EH (cell line): Measurements from ENCODE around the gene ATP8B2.
"Not testable (repeated sequence)": the region's sequence is repeated elsewhere in the genome, so short reads cannot be mapped to it uniquely, and the experiment has no call there.

Source experiments
- DNase-seq: peaks from one replicate; pipeline ENCODE4 v3.0.0-alpha.2; 2015; ENCODE audit warnings: low read depth

ATP8B2 gene

GRCh38 chr1:154347961-154348360, 22.6 kb downstream of the ATP8B2 start:
- no peak for DNase-seq

DNA sequence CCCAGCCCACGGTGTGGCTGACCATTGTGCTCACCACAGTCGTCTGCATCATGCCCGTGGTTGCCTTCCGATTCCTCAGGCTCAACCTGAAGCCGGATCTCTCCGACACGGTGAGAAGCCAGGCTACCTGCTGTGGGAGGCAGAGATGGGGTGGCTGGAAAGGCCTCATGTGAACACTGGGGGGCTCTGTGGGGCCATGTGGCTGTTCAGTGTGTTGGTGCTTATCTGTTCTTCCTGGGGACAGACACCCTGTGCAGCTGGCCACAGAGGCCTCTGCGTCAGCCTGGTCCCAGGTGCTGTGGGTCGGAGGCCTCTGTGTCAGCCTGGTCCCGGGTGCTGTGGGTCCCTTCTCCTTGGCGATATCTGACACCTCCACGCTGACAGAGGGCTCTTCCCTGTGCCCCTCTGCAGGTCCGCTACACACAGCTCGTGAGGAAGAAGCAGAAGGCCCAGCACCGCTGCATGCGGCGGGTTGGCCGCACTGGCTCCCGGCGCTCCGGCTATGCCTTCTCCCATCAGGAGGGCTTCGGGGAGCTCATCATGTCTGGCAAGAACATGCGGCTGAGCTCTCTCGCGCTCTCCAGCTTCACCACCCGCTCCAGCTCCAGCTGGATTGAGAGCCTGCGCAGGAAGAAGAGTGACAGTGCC, 23.2 kb downstream of the ATP8B2 start:
- DNase-seq: no peak

GRCh38 chr1:154349121-154349520, 23.8 kb downstream of the ATP8B2 start:
- DNase-seq: no peak

DNA sequence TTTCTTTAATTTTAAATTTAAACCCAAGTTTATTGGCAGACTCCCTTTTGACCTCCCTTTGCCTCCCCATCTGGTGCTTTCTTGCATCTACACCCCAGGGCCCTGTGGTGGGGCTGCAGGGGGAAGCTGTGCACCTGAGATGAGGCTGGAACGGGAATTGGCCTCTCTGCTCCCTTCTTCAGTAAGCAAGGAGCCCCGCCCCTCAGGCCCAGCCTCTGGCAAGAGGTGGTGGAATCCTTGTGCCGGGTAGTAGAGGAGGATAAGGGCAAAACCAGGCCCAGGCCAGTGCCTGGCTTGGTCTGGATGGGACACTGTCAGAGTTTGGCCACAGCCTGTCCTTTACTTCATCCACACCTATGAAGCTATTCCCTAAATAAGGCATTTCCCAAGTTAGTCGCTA, 25.1 kb downstream of the ATP8B2 start:
- DNase-seq: no peak

- DNase-seq: no peak
Observed at GRCh38 chr1:154351363-154352068, 26.2 kb downstream of the ATP8B2 start.

DNA sequence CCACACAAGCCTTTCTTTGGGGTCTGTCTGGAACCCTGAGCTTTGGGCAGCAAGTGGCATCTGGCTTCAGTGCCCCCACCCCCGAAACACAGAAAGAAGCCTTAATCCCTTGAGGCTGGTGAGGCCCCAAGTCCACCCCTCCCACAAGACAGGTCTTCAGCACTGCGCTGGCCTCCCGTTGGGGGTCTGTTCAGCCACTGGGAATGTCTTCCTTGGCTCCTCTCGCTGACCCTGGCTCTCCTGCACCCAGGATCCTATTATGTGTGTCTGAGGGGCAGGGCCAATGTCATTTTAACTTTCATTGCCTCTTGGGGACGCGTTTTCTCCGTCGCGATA, 26.9 kb downstream of the ATP8B2 start:
- DNase-seq: no peak

GRCh38 chr1:154352581-154353459, 27.5 kb downstream of the ATP8B2 start:
- peak; percentile 78 for DNase-seq

DNA sequence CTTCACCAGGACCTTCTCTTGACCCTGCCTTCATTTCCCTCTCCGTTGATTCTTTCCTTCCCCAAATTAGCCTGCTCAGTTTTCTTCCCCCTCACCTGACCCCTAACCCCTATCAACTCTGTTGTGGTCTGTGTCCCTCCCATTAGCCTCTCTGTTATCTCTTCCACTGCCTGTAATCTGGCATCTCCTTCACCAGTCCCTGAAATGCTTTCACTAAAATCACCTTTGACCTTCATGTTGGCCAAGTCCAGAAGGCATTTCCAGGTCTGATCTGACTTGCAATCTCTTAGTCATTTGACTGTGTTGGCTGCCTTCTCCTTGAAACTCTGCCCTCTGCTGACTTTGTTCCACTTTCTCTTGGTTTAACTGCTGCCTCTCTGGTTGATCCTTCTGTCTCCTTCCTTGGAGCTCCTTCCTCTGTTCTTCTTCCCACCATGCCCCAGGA, 28.2 kb downstream of the ATP8B2 start:
- DNase-seq: peak; percentile 73

- no peak for DNase-seq
Observed at GRCh38 chr1:154353966-154354365, 28.6 kb downstream of the ATP8B2 start.

DNA sequence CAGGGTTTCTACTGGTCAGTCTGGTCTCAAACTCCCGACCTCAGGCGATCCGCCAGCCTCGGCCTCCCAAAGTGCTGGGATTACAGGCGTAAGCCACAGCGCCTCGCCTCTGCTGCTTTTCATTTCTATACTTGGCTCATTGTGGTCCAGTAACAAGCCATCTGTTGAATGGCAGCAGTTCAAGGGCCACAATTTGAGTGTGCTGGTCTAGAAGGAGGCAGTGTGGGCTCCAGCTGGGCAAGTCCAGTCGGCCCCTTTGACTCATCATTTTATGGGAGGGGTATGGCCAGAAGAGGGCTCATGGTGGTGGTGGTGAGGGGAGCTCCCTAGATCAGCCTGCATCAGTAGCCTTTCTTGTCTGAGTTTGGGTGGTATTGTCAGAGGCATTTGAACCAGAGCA, 33.2 kb downstream of the ATP8B2 start:
- no peak for DNase-seq

GRCh38 chr1:154360288-154360687, 35.0 kb downstream of the ATP8B2 start:
- DNase-seq: no peak

DNA sequence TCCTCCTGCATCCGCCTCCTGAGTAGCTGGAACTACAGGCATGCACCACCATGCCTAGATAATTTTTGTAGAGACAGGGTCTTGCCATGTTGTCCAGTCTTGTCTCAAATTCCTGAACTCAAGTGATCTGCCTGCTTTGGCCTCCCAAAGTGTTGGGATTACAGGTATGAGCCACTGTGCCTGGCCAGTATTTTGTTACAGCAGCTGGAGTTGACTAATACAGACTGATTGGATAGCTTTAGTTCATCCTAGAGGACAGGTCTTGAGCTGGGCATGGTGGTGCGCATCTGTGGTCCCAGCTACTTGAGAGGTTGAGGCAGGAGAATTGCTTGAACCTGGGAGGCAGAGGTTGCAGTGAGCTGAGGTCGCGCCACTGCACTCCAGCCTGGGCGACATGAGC, 35.6 kb downstream of the ATP8B2 start:
- not testable (repeated sequence) for DNase-seq

GRCh38 chr1:154361357-154361756, 36.0 kb downstream of the ATP8B2 start:
- peak; percentile 20 for DNase-seq

- no peak for DNase-seq
Observed at GRCh38 chr1:154371436-154371835, 46.1 kb downstream of the ATP8B2 start.

- not testable (repeated sequence) for DNase-seq
Observed at GRCh38 chr1:154373777-154374357, 48.5 kb downstream of the ATP8B2 start.

DNA sequence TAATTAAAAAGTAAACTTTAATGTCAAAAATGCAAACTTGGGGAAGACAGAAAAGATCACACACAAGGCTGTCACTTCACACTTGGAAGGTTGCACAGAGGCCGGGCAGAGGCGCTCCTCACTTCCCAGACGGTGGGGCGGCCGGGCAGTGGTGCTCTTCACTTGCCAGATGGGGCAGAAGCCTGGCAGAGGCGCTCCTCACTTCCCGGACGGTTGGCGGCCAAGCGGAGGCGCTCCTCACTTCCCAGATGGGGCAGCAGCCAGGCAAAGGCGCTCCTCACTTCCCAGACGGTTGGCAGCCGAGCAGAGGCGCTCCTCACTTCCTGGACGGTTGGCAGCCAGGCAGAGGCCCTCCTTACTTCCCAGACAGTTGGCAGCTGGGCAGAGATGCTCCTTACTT, 54.0 kb downstream of the ATP8B2 start:
- no peak for DNase-seq

GRCh38 chr1:154384650-154385489, 59.5 kb downstream of the ATP8B2 start:
- no peak for DNase-seq

DNA sequence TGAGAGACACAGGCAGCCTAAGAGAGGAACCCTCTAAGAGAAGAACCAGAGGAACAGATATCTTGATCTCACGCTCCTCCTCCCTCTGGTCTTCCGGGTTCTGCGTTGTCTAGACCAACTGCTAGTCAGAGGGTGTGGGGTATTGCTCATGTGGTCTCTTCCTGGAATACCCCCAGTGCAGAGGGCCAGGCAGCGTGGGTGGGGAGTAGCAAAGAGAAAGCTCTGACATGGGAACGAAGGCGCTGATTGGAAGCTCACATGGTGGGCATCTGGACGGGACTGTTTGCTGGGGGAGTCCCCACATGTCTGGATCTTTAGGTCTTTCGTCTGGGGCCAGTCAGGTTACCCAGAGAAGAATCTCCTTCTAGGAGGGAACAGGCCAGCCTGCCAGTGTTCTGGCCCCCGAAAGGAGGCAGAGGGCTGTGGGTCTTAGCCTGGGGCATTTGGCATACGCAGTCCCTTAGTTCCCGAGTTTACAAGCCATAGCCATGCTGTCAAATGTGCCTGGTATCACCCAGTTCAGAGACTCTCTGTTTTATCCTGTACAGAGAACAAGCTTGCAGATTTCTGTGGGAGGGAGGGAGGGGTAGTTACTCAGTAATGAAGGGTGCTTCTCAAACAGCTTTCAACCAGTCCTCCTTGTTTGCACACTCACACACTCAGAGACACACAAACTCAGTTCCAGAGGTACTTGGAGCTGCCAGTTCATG, 61.5 kb downstream of the ATP8B2 start:
- DNase-seq: no peak

DNA sequence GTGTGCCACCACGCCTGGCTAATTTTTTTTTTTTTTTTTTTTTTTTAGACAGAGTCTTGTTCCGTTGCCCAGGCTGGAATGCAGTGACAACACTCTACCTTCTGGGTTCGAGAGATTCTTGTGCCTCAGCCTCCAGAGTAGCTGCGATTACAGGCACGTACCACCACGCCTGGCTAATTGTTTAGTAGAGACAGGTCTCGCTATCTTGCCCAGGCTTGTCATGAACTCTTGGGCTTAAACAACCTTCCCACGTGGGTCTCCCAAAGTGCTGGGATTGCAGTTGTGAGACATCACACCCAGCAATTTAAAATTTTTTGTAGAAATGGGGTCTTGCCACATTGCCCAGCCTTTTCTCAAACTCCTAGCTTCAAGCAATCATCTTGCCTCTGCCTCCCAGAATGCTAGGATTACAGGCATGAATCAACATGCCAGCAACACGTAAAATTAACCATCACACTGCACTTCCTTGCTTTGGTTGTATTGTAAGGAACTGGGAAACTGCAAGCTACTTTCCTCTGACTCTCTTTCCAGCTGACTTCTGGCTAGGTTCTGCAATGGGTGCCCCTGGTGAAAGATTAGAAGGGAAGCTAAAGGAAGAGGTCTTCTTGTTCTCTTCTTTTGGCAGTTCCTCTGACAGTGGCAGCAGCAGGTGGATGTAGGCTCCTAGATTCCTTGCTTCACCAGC, 65.9 kb downstream of the ATP8B2 start:
- no peak for DNase-seq

DNA sequence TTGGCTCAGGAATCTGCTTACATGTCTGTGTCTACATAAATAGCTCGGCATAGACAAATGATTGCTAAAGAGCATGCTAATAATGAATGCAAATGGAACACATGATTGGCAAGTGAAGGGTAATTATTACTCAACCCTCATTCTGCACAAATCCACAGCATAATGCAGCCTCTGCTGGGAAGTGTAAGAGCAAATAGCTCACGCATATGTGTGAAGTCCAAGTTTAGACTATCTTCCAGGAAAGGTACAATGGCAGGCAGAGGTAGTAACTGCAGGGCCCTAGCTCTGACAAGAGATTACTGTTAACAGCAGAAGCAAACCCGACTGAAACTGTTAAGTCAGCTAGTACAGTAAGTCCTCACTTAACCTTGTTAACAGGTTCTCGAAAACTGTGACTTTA, 72.8 kb downstream of the ATP8B2 start:
- DNase-seq: no peak
